ENCODE measurements around the gene R3HDML. TPM values are rescaled to one million over a fixed set of nuclear protein-coding genes. Genes with fewer than 3 reads are reported as not detected.

R3HDML gene
- total RNA-seq, 2 experiments from 2014 or later, result not detected

DNA sequence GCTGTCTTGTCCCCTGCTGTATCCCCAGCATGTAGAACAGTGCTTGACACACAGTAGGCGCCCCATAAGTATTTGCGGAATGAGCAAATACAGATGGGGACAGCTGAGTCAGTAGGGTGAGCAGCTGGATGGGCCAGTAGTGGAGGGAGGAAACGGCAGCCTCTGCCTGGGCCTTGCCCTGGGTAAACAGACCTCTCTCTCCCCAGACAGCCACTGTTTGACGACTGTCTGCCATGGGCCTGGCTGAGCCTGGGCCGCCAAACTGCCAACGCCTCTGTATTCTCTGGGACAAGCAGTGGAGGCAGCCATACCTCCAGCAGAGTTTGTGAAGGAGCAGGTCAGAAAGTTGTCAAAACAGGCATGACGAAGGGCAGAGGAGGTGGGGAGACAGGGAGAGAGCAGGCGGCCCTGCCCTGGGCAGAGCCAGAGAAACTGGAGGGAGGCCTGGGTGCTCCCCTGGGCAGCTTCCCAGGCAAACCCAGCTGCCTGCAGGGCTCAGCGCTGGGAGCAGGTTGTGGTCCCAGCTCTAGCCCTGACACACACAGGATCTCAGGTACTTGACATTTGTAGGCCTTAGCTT is 33.9 kb downstream of the R3HDML start:
- H3K4me1 Mint-ChIP-seq (ENCODE audit: low read depth), result no peaks in the 10 kb centered on the region
- ATAC-seq (no peak), DNase-seq (no peak)
- H3K9me3 Mint-ChIP-seq, result no peaks in the 10 kb centered on the region
- H3K36me3 Mint-ChIP-seq (ENCODE audit: low read depth), result no peaks in the 10 kb centered on the region
- TF ChIP-seq, protein P1, sequence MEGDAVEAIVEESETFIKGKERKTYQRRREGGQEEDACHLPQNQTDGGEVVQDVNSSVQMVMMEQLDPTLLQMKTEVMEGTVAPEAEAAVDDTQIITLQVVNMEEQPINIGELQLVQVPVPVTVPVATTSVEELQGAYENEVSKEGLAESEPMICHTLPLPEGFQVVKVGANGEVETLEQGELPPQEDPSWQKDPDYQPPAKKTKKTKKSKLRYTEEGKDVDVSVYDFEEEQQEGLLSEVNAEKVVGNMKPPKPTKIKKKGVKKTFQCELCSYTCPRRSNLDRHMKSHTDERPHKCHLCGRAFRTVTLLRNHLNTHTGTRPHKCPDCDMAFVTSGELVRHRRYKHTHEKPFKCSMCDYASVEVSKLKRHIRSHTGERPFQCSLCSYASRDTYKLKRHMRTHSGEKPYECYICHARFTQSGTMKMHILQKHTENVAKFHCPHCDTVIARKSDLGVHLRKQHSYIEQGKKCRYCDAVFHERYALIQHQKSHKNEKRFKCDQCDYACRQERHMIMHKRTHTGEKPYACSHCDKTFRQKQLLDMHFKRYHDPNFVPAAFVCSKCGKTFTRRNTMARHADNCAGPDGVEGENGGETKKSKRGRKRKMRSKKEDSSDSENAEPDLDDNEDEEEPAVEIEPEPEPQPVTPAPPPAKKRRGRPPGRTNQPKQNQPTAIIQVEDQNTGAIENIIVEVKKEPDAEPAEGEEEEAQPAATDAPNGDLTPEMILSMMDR (IDR thresholded peaks at IDR 0.05), result no peak
- no peak overlapping the region for H3K4me3 Mint-ChIP-seq
- intact Hi-C loops (cut with micrococcal nuclease), result no loop called here
- no peak overlapping the region for H3K27ac Mint-ChIP-seq
- no peaks in the 10 kb centered on the region for H3K27me3 Mint-ChIP-seq
- CTCF ChIA-PET, result interaction anchor here (2.7 kb wide), 1 partner anchor 13 kb away, joined by 10 read pairs; no protein-coding TSS in a partner anchor
- POLR2A ChIA-PET, result no interaction called here

DNA sequence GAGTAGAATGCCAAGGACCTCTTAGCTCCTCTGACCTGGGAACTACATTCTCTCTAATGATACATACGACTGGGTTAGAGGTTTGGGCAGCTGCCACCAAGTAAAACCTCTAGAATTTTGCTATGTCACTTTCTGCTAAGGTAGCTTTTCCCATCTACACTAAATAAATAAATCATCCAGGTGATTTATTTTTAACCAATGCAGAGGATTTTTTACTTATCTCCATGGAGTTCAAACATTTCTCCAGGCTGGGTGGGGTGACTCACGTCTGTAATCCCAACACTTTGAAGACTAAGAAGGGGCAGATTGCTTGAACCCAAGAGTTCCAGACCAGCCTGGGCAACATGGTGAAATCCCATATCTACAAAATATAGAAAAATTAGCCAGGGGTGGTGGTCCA is 45.8 kb downstream of the R3HDML start:
- H3K27ac Mint-ChIP-seq, result no peak overlapping the region
- H3K4me3 Mint-ChIP-seq, result no peak overlapping the region
- ATAC-seq (no peak), DNase-seq (no peak)
- CTCF ChIA-PET, result interaction anchor here (1.0 to 8.5 kb wide), 5 partner anchors 9 to 227 kb away, joined by 3 to 102 read pairs (median 10); partner anchors contain the start of gene FITM2
- intact Hi-C loops (cut with micrococcal nuclease), result no loop called here
- no peaks in the 10 kb centered on the region for H3K4me1 Mint-ChIP-seq (ENCODE audit: low read depth)
- no peaks in the 10 kb centered on the region for H3K9me3 Mint-ChIP-seq
- no peaks in the 10 kb centered on the region for H3K36me3 Mint-ChIP-seq (ENCODE audit: low read depth)
- POLR2A ChIA-PET, result interaction anchor here (0.6 kb wide), 1 partner anchor 233 kb away, joined by 3 read pairs; no protein-coding TSS in a partner anchor
- peaks cover 7% of the 10 kb centered on the region for H3K27me3 Mint-ChIP-seq
- TF ChIP-seq, protein P1 (IDR thresholded peaks at IDR 0.05), result no peak

DNA sequence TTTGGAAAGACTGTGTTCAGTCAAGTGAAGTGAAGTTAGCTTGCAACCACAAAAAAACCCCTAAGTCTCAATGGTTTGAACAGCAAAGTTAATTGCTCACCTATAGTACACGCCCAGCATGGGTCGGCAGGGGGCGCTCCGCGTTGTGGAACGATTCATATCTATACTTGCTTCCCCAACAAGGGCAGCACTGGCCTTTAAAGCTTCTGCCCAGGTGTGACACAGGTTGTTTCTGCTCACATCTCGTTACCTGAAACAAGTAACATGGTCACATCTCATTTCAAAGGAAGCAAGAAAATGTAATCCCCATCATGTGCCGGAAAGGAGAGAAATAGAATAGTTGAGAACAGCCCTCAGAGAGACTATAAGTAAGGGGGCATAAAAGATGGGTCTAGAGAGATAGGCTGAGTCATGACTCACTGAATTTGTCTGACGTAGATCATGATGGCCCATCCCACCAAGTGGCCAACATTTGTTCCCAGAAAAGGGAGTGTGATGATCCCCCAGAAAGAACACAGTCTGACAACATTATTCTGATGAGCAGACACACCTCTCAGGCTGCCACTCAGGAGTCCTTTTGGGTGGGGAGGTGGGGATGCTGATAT is 47.7 kb downstream of the R3HDML start:
- peaks cover 2% of the 10 kb centered on the region for H3K4me1 Mint-ChIP-seq (ENCODE audit: low read depth)
- no peak overlapping the region for H3K4me3 Mint-ChIP-seq
- TF ChIP-seq, protein P1 (IDR thresholded peaks at IDR 0.05), result peak; percentile 89
- no peaks in the 10 kb centered on the region for H3K36me3 Mint-ChIP-seq (ENCODE audit: low read depth)
- ATAC-seq (peak; percentile 65), DNase-seq (peak; percentile 95)
- CTCF ChIA-PET, result interaction anchor here (0.6 to 8.5 kb wide), 34 partner anchors 10 to 297 kb away, joined by 3 to 102 read pairs (median 4); no protein-coding TSS in a partner anchor
- no peak overlapping the region for H3K27ac Mint-ChIP-seq
- H3K27me3 Mint-ChIP-seq, result peaks cover 7% of the 10 kb centered on the region
- H3K9me3 Mint-ChIP-seq, result no peaks in the 10 kb centered on the region
- intact Hi-C loops (cut with micrococcal nuclease), result loop anchor here (2.0 to 5.0 kb wide), 3 partner anchors 63 to 226 kb away; no protein-coding TSS in a partner anchor
- POLR2A ChIA-PET, result interaction anchor here (0.5 to 1.0 kb wide), 2 partner anchors 17 to 83 kb away, joined by 3 read pairs; no protein-coding TSS in a partner anchor

DNA sequence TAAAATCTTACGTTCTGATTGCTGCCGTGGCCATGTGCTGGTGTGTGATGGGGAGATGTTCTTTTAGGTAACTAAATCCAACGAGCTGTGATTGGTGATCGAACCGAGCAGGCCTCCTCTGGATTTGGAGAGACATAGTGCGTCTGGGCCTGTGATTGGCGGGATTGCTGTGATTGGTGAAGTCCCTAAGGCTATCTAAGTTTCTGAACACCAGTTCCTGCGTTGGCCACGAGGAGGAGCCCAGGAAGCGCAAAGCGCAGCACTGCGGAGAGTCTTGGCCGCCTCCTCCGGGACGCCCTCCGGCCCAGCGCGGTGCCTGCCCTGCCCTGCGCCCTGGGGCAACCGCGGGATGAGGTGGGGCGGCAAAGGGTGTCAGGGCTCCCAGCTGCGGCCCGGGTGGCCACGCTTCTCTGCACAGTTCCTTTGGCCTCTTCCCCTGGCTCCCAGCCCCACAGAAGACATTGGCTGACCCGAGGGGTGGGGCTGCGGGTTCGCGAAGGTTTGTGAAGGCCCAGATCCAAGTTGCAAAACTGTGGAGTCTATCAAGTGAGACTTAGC is 51.7 kb downstream of the R3HDML start:
- Mint-ChIP-seq H3K9me3 (no peaks in the 10 kb centered on the region), H3K27me3 (peaks cover 6% of the 10 kb centered on the region), H3K4me3 (no peak overlapping the region), H3K36me3 (ENCODE audit: low read depth) (no peaks in the 10 kb centered on the region), H3K27ac (no peak overlapping the region), H3K4me1 (ENCODE audit: low read depth) (peaks cover 2% of the 10 kb centered on the region)
- DNase-seq, result peak; percentile 89
- intact Hi-C loops (cut with micrococcal nuclease), result loop anchor here (5.0 kb wide), 2 partner anchors 59 to 171 kb away; no protein-coding TSS in a partner anchor
- ChIA-PET CTCF (interaction anchor here (0.6 to 2.2 kb wide), 14 partner anchors 9 to 247 kb away, joined by 3 to 15 read pairs (median 4); no protein-coding TSS in a partner anchor), POLR2A (no interaction called here)
- TF ChIP-seq, protein P1 (IDR thresholded peaks at IDR 0.05), result peak; percentile 91
- peak; percentile 93 for ATAC-seq
